Urinary bladder (tissue), 4 donors: ENCODE measurements around the gene ZNF668. TPM values are rescaled to one million over a fixed set of nuclear protein-coding genes. Genes with fewer than 3 reads are reported as not detected.
"Not testable (repeated sequence)": the region's sequence is repeated elsewhere in the genome, so short reads cannot be mapped to it uniquely, and the experiment has no call there.

Source experiments
- DNase-seq: peaks from one replicate; pipeline ENCODE4 v3.0.0-alpha.2; 2015; ENCODE audit errors: extremely low spot score
- H3K27ac ChIP-seq: one replicate; pipeline ENCODE4 v1.5.1; 2013; ENCODE audit warnings: low read depth, mild to moderate bottlenecking, moderate library complexity
- H3K36me3 ChIP-seq: one replicate; pipeline ENCODE4 v1.6.1; 2013; ENCODE audit warnings: mild to moderate bottlenecking, moderate library complexity; ENCODE audit not compliant: insufficient read depth
- H3K4me1 ChIP-seq: one replicate; pipeline ENCODE4 v1.6.1; 2013; ENCODE audit warnings: mild to moderate bottlenecking, moderate library complexity; ENCODE audit not compliant: insufficient read depth
- H3K4me3 ChIP-seq: one replicate; pipeline ENCODE4 v1.5.1; 2013; ENCODE audit warnings: low read depth, low read length
- WGBS: extraction: QIAGEN DNeasy Blood & Tissue Kit; methylation state at CpG from one replicate; pipeline ENCODE4 v1.1.7; 2013; 5-methylcytosine and 5-hydroxymethylcytosine counted together
- polyA plus RNA-seq: library from polyadenylated mRNA; stranded (reverse); fragments of 200-250 nt; gene quantifications from one replicate; pipeline ENCODE4 v1.2.3, GENCODE V29; 2013
- total RNA-seq: library from RNA; depleted of rRNA; stranded (reverse); fragments of >200 nt; gene quantifications from one replicate; pipeline ENCODE4 v1.2.3, GENCODE V29; 2014
- donor health status: healthy with polysubstance abuse.
- donor health status: healthy.

ZNF668 gene
- total and polyA plus RNA-seq, 2 donors: 4.5 to 10.7 TPM

- not testable (repeated sequence) for H3K36me3 ChIP-seq, DNase-seq, H3K4me3 ChIP-seq, H3K27ac ChIP-seq, H3K4me1 ChIP-seq
These were observed 60.7 kb downstream of the ZNF668 start for GRCh38 chr16:31013292-31013691.

- H3K4me1 ChIP-seq, H3K27ac ChIP-seq, H3K36me3 ChIP-seq, H3K4me3 ChIP-seq, DNase-seq: not testable (repeated sequence)
- 83% methylated on average over 7 of the region's 7 CpGs for WGBS
These were observed 62.2 kb downstream of the ZNF668 start for GRCh38 chr16:31011815-31012214.

Other genes with a start within 250 kb of the ZNF668 start
- gene BCL7C, start 180.2 kb downstream of the ZNF668 start, total RNA-seq: 31.7 TPM
- 33.2 TPM for gene BCL7C, start 180.2 kb downstream of the ZNF668 start, polyA plus RNA-seq
- 2.1 TPM for gene CTF1, start 177.6 kb downstream of the ZNF668 start, total RNA-seq
- gene CTF1, start 177.6 kb downstream of the ZNF668 start, polyA plus RNA-seq: 16.8 TPM
- gene FBXL19, start 150.7 kb downstream of the ZNF668 start, total RNA-seq: 9.6 TPM
- 15.2 TPM for gene FBXL19, start 150.7 kb downstream of the ZNF668 start, polyA plus RNA-seq
- gene ORAI3, start 125.2 kb downstream of the ZNF668 start, total RNA-seq: 16.7 TPM
- 39.7 TPM for gene ORAI3, start 125.2 kb downstream of the ZNF668 start, polyA plus RNA-seq
- 2.9 TPM for gene SETD1A, start 116.5 kb downstream of the ZNF668 start, total RNA-seq
- gene SETD1A, start 116.5 kb downstream of the ZNF668 start, polyA plus RNA-seq: 14.6 TPM
- 11.0 TPM for gene HSD3B7, start 89.0 kb downstream of the ZNF668 start, total RNA-seq
- gene HSD3B7, start 89.0 kb downstream of the ZNF668 start, polyA plus RNA-seq: 20.3 TPM
- gene STX1B, start 63.6 kb downstream of the ZNF668 start, total RNA-seq: 0.74 TPM
- 0.47 TPM for gene STX1B, start 63.6 kb downstream of the ZNF668 start, polyA plus RNA-seq
- gene STX4, start 40.7 kb downstream of the ZNF668 start, total RNA-seq: 18.0 TPM
- gene STX4, start 40.7 kb downstream of the ZNF668 start, polyA plus RNA-seq: 68.2 TPM
- gene ZNF646, start 182 bp upstream of the ZNF668 start, total RNA-seq: 9.4 TPM
- gene ZNF646, start 182 bp upstream of the ZNF668 start, polyA plus RNA-seq: 11.5 TPM
- gene PRSS53, start 14.7 kb upstream of the ZNF668 start, total RNA-seq: 1.1 TPM
- 4.7 TPM for gene PRSS53, start 14.7 kb upstream of the ZNF668 start, polyA plus RNA-seq
- 43.8 TPM for gene VKORC1, start 20.6 kb upstream of the ZNF668 start, total RNA-seq
- gene VKORC1, start 20.6 kb upstream of the ZNF668 start, polyA plus RNA-seq: 210 TPM
- gene BCKDK, start 34.1 kb upstream of the ZNF668 start, total RNA-seq: 10.4 TPM
- 56.0 TPM for gene BCKDK, start 34.1 kb upstream of the ZNF668 start, polyA plus RNA-seq
- 41.2 TPM for gene KAT8, start 43.4 kb upstream of the ZNF668 start, total RNA-seq
- 64.5 TPM for gene KAT8, start 43.4 kb upstream of the ZNF668 start, polyA plus RNA-seq
- gene PRSS8, start 61.5 kb upstream of the ZNF668 start, total RNA-seq: 1.6 TPM
- gene PRSS8, start 61.5 kb upstream of the ZNF668 start, polyA plus RNA-seq: 1.6 TPM
- gene PRSS36, start 75.8 kb upstream of the ZNF668 start, total RNA-seq: 2.0 TPM
- 2.6 TPM for gene PRSS36, start 75.8 kb upstream of the ZNF668 start, polyA plus RNA-seq
- 81.6 TPM for gene FUS, start 105.9 kb upstream of the ZNF668 start, total RNA-seq
- 159 TPM for gene FUS, start 105.9 kb upstream of the ZNF668 start, polyA plus RNA-seq
- gene PYCARD, start 128.5 kb upstream of the ZNF668 start, total RNA-seq: 21.7 TPM
- gene PYCARD, start 128.5 kb upstream of the ZNF668 start, polyA plus RNA-seq: 34.9 TPM
- 2.5 TPM for gene TRIM72, start 139.9 kb upstream of the ZNF668 start, total RNA-seq
- gene TRIM72, start 139.9 kb upstream of the ZNF668 start, polyA plus RNA-seq: 0.05 TPM
- gene PYDC1, start 142.9 kb upstream of the ZNF668 start, total RNA-seq: not detected
- gene PYDC1, start 142.9 kb upstream of the ZNF668 start, polyA plus RNA-seq: not detected
- gene ITGAM, start 185.7 kb upstream of the ZNF668 start, total RNA-seq: 6.9 TPM
- 6.5 TPM for gene ITGAM, start 185.7 kb upstream of the ZNF668 start, polyA plus RNA-seq